ENCODE data around the gene CDIP1. TPM values are rescaled to one million over a fixed set of nuclear protein-coding genes. Genes with fewer than 3 reads are reported as not detected.

Gene CDIP1
- total and polyA plus RNA-seq, 10 of the 15 experiments (the other 5 are each of a cell fraction or from before 2014, with no cell fraction given), result 6.1 to 32.4 (median 13.6) TPM

GRCh38 chr16:4501071-4501478, 37.5 kb downstream of the CDIP1 start (continued):
- TF ChIP-seq, protein P1, sequence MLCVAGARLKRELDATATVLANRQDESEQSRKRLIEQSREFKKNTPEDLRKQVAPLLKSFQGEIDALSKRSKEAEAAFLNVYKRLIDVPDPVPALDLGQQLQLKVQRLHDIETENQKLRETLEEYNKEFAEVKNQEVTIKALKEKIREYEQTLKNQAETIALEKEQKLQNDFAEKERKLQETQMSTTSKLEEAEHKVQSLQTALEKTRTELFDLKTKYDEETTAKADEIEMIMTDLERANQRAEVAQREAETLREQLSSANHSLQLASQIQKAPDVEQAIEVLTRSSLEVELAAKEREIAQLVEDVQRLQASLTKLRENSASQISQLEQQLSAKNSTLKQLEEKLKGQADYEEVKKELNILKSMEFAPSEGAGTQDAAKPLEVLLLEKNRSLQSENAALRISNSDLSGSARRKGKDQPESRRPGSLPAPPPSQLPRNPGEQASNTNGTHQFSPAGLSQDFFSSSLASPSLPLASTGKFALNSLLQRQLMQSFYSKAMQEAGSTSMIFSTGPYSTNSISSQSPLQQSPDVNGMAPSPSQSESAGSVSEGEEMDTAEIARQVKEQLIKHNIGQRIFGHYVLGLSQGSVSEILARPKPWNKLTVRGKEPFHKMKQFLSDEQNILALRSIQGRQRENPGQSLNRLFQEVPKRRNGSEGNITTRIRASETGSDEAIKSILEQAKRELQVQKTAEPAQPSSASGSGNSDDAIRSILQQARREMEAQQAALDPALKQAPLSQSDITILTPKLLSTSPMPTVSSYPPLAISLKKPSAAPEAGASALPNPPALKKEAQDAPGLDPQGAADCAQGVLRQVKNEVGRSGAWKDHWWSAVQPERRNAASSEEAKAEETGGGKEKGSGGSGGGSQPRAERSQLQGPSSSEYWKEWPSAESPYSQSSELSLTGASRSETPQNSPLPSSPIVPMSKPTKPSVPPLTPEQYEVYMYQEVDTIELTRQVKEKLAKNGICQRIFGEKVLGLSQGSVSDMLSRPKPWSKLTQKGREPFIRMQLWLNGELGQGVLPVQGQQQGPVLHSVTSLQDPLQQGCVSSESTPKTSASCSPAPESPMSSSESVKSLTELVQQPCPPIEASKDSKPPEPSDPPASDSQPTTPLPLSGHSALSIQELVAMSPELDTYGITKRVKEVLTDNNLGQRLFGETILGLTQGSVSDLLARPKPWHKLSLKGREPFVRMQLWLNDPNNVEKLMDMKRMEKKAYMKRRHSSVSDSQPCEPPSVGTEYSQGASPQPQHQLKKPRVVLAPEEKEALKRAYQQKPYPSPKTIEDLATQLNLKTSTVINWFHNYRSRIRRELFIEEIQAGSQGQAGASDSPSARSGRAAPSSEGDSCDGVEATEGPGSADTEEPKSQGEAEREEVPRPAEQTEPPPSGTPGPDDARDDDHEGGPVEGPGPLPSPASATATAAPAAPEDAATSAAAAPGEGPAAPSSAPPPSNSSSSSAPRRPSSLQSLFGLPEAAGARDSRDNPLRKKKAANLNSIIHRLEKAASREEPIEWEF (IDR thresholded peaks at IDR 0.05; ENCODE audit: insufficient replicate concordance, low read depth, low read length), result no peak

- Histone ChIP-seq H3K36me3 (ENCODE audit: control insufficient read depth in 2 of 2, insufficient read depth in 2 of 2, low read length in 1 of 2) (no peaks in the 10 kb centered on the region; a peak in 2 of 4 replicates), H3K4me1 (ENCODE audit: control insufficient read depth, insufficient read depth, low read length) (peaks cover 6% of the 10 kb centered on the region), H3K9me3 (replicated peaks; ENCODE audit: control insufficient read depth, insufficient read depth, low read length) (no peaks in the 10 kb centered on the region), H3K27ac (ENCODE audit: control insufficient read depth, insufficient read depth) (no peak overlapping the region), H3K4me3 (no peak overlapping the region), H3K9ac (ENCODE audit: control insufficient read depth, insufficient read depth, low read length) (no peak overlapping the region), H2AFZ (ENCODE audit: control insufficient read depth, low read depth, low read length) (no peak overlapping the region), H3K79me2 (ENCODE audit: control insufficient read depth, insufficient read depth, low read length) (peaks cover 2% of the 10 kb centered on the region), H3K4me2 (ENCODE audit: control insufficient read depth, insufficient read depth) (no peak overlapping the region), H3K27me3 (replicated peaks in 1 of 2; ENCODE audit: control insufficient read depth in 2 of 2, insufficient read depth in 2 of 2, low read length in 1 of 2) (no peaks in the 10 kb centered on the region), H4K20me1 (ENCODE audit: control insufficient read depth, insufficient read depth) (no peaks in the 10 kb centered on the region; the same call in 1 of the 2 replicates)
- intact Hi-C loops (cut with micrococcal nuclease; ENCODE audit: unreplicated experiment) (loop anchor here (2.0 kb wide), 1 partner anchor 23 kb away; the partner anchor contains the start of gene HMOX2), in situ Hi-C loops (cut with MboI) (no loop called here)
- DNase-seq (ENCODE audit: low read depth, low spot score), result no peak
- ChIA-PET SMC1A (ENCODE audit: uncharacterized antibody, unreplicated experiment) (interaction anchor here (1.1 to 3.7 kb wide), 5 partner anchors 10 to 47 kb away, joined by 3 to 12 read pairs (median 6); partner anchors contain the start of gene HMOX2), RAD21 (ENCODE audit: unreplicated experiment) (no interaction called here), CTCF (interaction anchor here (0.7 to 3.2 kb wide), 5 partner anchors 9 to 247 kb away, joined by 3 to 16 read pairs (median 3); partner anchors contain the start of gene MGRN1), POLR2A (no interaction called here)
- no peak for FAIRE-seq
- BruUV-seq (replicated peaks), result no TSS peak
- ATAC-seq, result no peak
- WGBS (ENCODE audit: insufficient coverage, insufficient replicate concordance, low lambda C conversion rate, missing lambda C conversion rate), result 30% methylated on average over 3 of the region's 3 CpGs
- TF ChIP-seq RB1 (IDR thresholded peaks at IDR 0.05; ENCODE audit: borderline replicate concordance), result no peak
Observed at GRCh38 chr16:4500272-4500671, 38.3 kb downstream of the CDIP1 start.

Measured in GM12878 (cell line).